PC-3 (cell line): ENCODE results near the gene TSHZ2. TPM values are rescaled to one million over a fixed set of nuclear protein-coding genes. Genes with fewer than 3 reads are reported as not detected.

Experiments used
- ATAC-seq: fragments of 200-7000 bp; cut with Tn5 transposase; 2 replicates; pipeline ENCODE4 v1.9.1; 2020; ENCODE audit warnings: mild to moderate bottlenecking, moderate library complexity
- BruUV-seq: library from RNA; stranded (reverse); fragments of 400-500 nt; replicated peaks from 2 replicates; lab custom pipeline; 2021; lab: Mats Ljungman, UMichigan
- CTCF ChIA-PET: fragments of 300-600 bp; sonication (Branson Sonifier 250); formaldehyde crosslinking; loops from one replicate; lab custom pipeline; 2022; ENCODE audit warnings: antibody characterized with exemption; lab: Charles Lee
- POLR2A ChIA-PET: fragments of 300-600 bp; sonication (Branson Sonifier 250); formaldehyde crosslinking; loops from one replicate; lab custom pipeline; 2022; ENCODE audit warnings: antibody characterized with exemption; ENCODE audit not compliant: unreplicated experiment; lab: Charles Lee
- DNase-seq: peaks from one replicate; pipeline ENCODE4 v3.0.0-alpha.2; 2015
- H2AFZ ChIP-seq: fragments of 300-600 bp; sonication (generic); 2 replicates; pipeline ENCODE4 v1.6.0; 2016; ENCODE audit warnings: antibody characterized with exemption, low read length
- H3F3A ChIP-seq: fragments of 300-600 bp; sonication (generic); one replicate; pipeline ENCODE4 v1.6.0; 2017; ENCODE audit warnings: antibody characterized with exemption, low read length, control low read depth, mild to moderate bottlenecking; ENCODE audit not compliant: unreplicated experiment
- H3K27ac ChIP-seq: fragments of 300-600 bp; sonication (generic); 2 replicates; pipeline ENCODE4 v1.5.1; 2016; ENCODE audit warnings: mild to moderate bottlenecking, low read length
- H3K27me3 ChIP-seq: fragments of 300-600 bp; sonication (generic); 2 replicates; pipeline ENCODE4 v1.6.1; 2016; ENCODE audit warnings: low read length, mixed read lengths
- H3K36me3 ChIP-seq: fragments of 300-600 bp; sonication (generic); 2 replicates; pipeline ENCODE4 v1.6.1; 2016; ENCODE audit warnings: low read depth, mixed run types, low read length, mixed read lengths
- H3K4me1 ChIP-seq: fragments of 300-600 bp; sonication (generic); 2 replicates; pipeline ENCODE4 v1.5.1; 2016; ENCODE audit warnings: low read length; ENCODE audit not compliant: insufficient read depth
- H3K4me2 ChIP-seq: fragments of 300-600 bp; sonication (generic); 2 replicates; pipeline ENCODE4 v1.6.0; 2016; ENCODE audit warnings: low read length
- H3K4me3 ChIP-seq: fragments of 300-600 bp; sonication (generic); 2 replicates; pipeline ENCODE4 v1.5.1; 2016; ENCODE audit warnings: mild to moderate bottlenecking, low read length, mixed read lengths
- H3K79me2 ChIP-seq: fragments of 300-600 bp; sonication (generic); 2 replicates; pipeline ENCODE4 v1.6.1; 2017; ENCODE audit warnings: low read length, mixed read lengths
- H3K9ac ChIP-seq: fragments of 300-600 bp; sonication (generic); 2 replicates; pipeline ENCODE4 v1.6.0; 2016; ENCODE audit warnings: mild to moderate bottlenecking, low read length
- H3K9me2 ChIP-seq: fragments of 300-600 bp; sonication (generic); replicated peaks from 2 replicates; pipeline ENCODE4 v1.6.1; 2016; ENCODE audit warnings: mixed run types, low read length, mixed read lengths
- H3K9me3 ChIP-seq: fragments of 300-600 bp; sonication (generic); 2 replicates; pipeline ENCODE4 v1.6.1; 2016; ENCODE audit warnings: low read length, mixed read lengths
- H4K20me1 ChIP-seq: fragments of 300-600 bp; sonication (generic); 2 replicates; pipeline ENCODE4 v1.6.1; 2016; ENCODE audit warnings: low read length, mixed read lengths
- CTCF ChIP-seq: fragments of 300-600 bp; sonication (generic); conservative IDR thresholded peaks from 2 replicates; pipeline ENCODE4 v1.5.1; 2017; ENCODE audit warnings: antibody characterized with exemption, low read depth, mild to moderate bottlenecking, low read length
- EZH2 ChIP-seq: fragments of 300-600 bp; sonication (generic); IDR thresholded peaks from one replicate; pipeline ENCODE4 v1.6.1; 2017; ENCODE audit warnings: antibody characterized with exemption, mild to moderate bottlenecking, low read length; ENCODE audit not compliant: unreplicated experiment
- EZH2phosphoT487 ChIP-seq: fragments of 300-600 bp; sonication (generic); IDR thresholded peaks from 2 replicates; pipeline ENCODE4 v1.6.1; 2018; ENCODE audit warnings: mild to moderate bottlenecking, antibody characterized with exemption, low read length, borderline replicate concordance
- intact Hi-C: fragments of 100-400 bp; cut with micrococcal nuclease; formaldehyde crosslinking; loops from 2 replicates; pipeline ENCODE4 v1.9.0; 2023
- total RNA-seq: library from RNA; depleted of rRNA; stranded (reverse); fragments of >200 nt; gene quantifications from 2 replicates; pipeline ENCODE4 v1.2.3, GENCODE V29; 2014

Gene TSHZ2
- total RNA-seq, 1 experiment from 2014 or later: not detected

DNA sequence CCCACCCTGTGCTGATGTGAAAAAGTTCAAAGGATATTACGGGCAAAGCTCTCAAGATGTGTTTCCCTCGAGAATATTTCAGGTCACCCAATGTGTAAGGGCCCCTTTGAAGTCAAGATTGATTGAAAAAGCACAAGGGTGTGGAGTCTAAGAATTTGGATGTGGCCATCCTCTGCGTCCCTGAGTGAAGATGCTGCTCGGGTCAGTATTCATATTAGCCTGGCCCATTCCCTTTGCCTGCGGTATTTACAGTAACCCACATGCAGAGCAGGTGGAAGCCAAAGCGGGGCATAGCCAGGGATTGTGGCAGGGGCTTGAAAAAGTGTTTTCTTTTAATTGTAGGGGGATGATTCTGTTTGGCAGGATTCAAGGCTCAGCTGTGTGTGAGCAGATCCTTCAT is 211.0 kb downstream of the TSHZ2 start:
- ATAC-seq: no peak
- Histone ChIP-seq H3K4me2 (no peak overlapping the region), H3K4me1 (no peaks in the 10 kb centered on the region), H3K4me3 (no peak overlapping the region), H4K20me1 (no peaks in the 10 kb centered on the region), H3K36me3 (no peaks in the 10 kb centered on the region), H3K27me3 (peaks cover 93% of the 10 kb centered on the region), H3F3A (no peaks in the 10 kb centered on the region), H3K27ac (no peak overlapping the region), H2AFZ (no peak overlapping the region), H3K9me2 (no peaks in the 10 kb centered on the region), H3K9ac (no peak overlapping the region), H3K79me2 (no peaks in the 10 kb centered on the region), H3K9me3 (no peaks in the 10 kb centered on the region)
- ChIA-PET POLR2A (no interaction called here), CTCF (no interaction called here)
- no peak for DNase-seq
- no TSS peak for BruUV-seq
- intact Hi-C loops: no loop called here
- no peak for TF ChIP-seq CTCF
- no peak for TF ChIP-seq EZH2
- no peak for TF ChIP-seq EZH2phosphoT487

GRCh38 chr20:53186635-53187034 is 214.5 kb downstream of the TSHZ2 start:
- CTCF ChIA-PET: no interaction called here
- no peaks in the 10 kb centered on the region for H3K4me1 ChIP-seq
- H3K4me3 ChIP-seq: no peak overlapping the region
- H4K20me1 ChIP-seq: no peaks in the 10 kb centered on the region
- no peak overlapping the region for H2AFZ ChIP-seq
- no peaks in the 10 kb centered on the region for H3F3A ChIP-seq
- no peaks in the 10 kb centered on the region for H3K36me3 ChIP-seq
- no peaks in the 10 kb centered on the region for H3K79me2 ChIP-seq
- no peak overlapping the region for H3K9ac ChIP-seq
- DNase-seq: peak; percentile 9
- BruUV-seq: no TSS peak
- POLR2A ChIA-PET: no interaction called here
- TF ChIP-seq EZH2phosphoT487 (no peak), EZH2 (no peak), CTCF (peak; percentile 21; the same call in 1 of the 2 replicates)
- no peak overlapping the region for H3K4me2 ChIP-seq
- H3K9me2 ChIP-seq: no peaks in the 10 kb centered on the region
- intact Hi-C loops: no loop called here
- ATAC-seq: no peak
- H3K27me3 ChIP-seq: peaks cover 78% of the 10 kb centered on the region
- no peak overlapping the region for H3K27ac ChIP-seq
- H3K9me3 ChIP-seq: no peaks in the 10 kb centered on the region

GRCh38 chr20:53187392-53188068 is 215.4 kb downstream of the TSHZ2 start:
- H3K27me3 ChIP-seq: peaks cover 69% of the 10 kb centered on the region
- no peak for TF ChIP-seq EZH2
- TF ChIP-seq EZH2phosphoT487: no peak
- TF ChIP-seq CTCF: no peak
- no peaks in the 10 kb centered on the region for H4K20me1 ChIP-seq
- no peak overlapping the region for H3K27ac ChIP-seq
- H3K36me3 ChIP-seq: no peaks in the 10 kb centered on the region
- no peaks in the 10 kb centered on the region for H3K9me2 ChIP-seq
- ChIA-PET CTCF (no interaction called here), POLR2A (no interaction called here)
- intact Hi-C loops: no loop called here
- no peak overlapping the region for H3K9ac ChIP-seq
- H3K79me2 ChIP-seq: no peaks in the 10 kb centered on the region
- H3K4me2 ChIP-seq: no peak overlapping the region
- no peaks in the 10 kb centered on the region for H3K4me1 ChIP-seq
- ATAC-seq: no peak
- no TSS peak for BruUV-seq
- H3K4me3 ChIP-seq: no peak overlapping the region
- no peaks in the 10 kb centered on the region for H3F3A ChIP-seq
- no peaks in the 10 kb centered on the region for H3K9me3 ChIP-seq
- H2AFZ ChIP-seq: no peak overlapping the region
- DNase-seq: no peak
